ENCODE data around the gene PDXDC1.
"Not testable (repeated sequence)": the region's sequence is repeated elsewhere in the genome, so short reads cannot be mapped to it uniquely, and the experiment has no call there.

The PDXDC1 gene

DNA sequence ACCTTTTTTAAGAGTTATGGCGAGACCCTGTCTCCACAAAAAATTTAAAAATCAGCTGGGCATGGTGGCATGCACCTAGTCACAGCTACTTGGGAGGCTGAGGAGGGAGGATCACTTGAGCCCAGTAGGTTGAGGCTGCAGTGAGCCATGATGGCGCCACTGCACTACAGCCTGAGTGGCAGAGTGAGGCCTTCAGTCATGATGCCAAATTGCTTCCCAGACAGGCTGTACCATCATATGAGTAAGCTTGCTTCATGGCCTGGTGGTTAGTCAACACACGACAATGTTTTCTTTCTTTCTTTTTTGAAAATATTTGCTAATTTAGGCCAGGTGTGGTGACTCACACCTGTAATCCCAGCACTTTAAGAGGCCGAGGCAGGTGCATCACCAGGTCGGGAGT lies 68.5 kb downstream of the PDXDC1 start:
- DNase-seq: no peak

GRCh38 chr16:15044286-15044685 lies 69.5 kb downstream of the PDXDC1 start:
- no peak for DNase-seq

GRCh38 chr16:15045270-15045669 lies 70.4 kb downstream of the PDXDC1 start:
- not testable (repeated sequence) for DNase-seq

- no peak for DNase-seq
Measured at GRCh38 chr16:15046692-15047376, 72.0 kb downstream of the PDXDC1 start.

DNA sequence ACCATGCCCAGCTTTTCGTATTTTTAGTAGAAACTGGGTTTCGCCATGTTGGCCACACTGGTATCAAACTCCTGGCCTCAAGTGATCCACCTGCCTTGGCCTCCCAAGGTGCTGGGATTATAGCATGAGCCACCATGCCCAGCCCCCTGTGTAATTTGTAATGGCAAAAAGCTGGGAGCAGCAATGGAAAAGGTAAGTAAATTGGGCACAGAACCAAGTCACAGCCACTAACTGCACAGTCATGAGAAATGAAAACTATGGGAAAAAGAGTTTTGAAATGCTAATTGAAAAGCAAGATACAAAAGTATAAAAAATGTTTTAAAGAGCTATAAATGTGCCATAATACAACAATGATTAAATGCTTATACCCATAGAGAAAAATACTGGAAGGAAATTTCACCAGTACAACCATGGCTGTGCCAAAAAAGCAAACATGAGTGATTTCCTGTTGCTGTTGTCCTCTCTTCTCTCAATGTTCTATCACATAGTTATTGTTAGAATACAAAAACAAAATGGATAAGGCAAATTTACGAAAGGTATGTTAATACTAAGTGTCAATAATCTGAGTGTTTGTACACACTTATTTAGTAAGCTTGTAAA lies 74.9 kb downstream of the PDXDC1 start:
- DNase-seq: no peak

GRCh38 chr16:15050440-15050839 lies 75.6 kb downstream of the PDXDC1 start:
- not testable (repeated sequence) for DNase-seq

- DNase-seq: no peak
Measured at GRCh38 chr16:15051387-15051951, 76.6 kb downstream of the PDXDC1 start.

- DNase-seq: no peak
Measured at GRCh38 chr16:15052747-15053476, 78.1 kb downstream of the PDXDC1 start.

DNA sequence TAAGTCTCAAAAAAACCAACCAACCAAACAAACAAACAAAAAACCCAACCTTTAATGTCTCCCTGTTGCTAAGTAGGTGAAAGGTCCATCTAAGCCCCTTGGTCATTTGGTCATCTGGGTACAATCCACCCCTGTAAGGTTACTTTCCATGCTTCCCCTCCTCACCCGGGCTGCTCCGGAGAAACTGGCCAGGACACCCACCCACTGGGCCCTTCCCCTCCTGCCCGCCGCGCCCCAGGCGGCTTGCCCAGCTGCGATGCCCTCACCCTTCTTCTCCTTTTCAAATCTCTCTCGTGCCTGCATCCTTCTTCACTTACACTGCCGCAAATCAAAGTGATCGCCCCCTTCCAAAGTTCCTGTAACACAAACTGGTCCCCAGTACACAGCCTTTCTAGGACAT lies 79.1 kb downstream of the PDXDC1 start:
- no peak for DNase-seq

DNA sequence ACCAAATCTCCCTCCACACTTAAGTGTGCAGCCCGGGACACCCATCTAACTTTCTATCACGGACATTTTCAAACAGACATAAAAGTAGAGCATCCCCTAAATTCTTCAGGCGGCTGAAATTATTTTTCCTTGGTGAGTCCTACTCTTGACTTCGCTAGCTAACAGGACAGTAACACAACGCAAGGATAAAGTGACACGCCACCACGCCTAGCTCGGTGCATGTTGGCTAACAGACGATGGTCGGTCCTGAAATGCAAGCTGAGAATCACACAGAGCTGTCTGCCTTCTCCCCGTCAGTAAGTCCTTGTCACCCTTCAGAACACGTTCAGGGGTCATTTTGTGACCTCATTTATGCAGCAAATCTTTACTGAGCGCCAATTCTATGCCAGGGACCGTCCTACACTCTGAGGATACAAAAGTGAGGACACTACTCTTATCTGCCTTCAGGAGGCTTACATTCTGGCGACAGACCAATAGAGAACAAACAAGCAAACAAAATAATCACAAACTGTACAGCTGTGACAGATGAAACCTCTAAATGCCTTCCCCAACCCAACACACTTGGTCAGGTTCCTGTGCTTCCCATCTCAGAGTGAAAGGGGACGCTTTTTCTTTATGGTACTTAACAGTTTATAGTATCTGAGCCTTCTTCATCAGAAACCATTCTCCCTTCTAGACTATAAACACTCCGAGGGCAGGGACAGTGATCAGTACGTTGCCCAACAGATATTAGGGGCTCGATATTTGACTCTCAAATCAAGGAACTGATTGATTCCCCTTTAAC lies 79.7 kb downstream of the PDXDC1 start:
- DNase-seq: no peak

- peak; percentile 58 to 66 for DNase-seq
Measured at GRCh38 chr16:15055141-15056053, 80.6 kb downstream of the PDXDC1 start.

- DNase-seq: no peak
Measured at GRCh38 chr16:15057681-15058417, 83.0 kb downstream of the PDXDC1 start.

DNA sequence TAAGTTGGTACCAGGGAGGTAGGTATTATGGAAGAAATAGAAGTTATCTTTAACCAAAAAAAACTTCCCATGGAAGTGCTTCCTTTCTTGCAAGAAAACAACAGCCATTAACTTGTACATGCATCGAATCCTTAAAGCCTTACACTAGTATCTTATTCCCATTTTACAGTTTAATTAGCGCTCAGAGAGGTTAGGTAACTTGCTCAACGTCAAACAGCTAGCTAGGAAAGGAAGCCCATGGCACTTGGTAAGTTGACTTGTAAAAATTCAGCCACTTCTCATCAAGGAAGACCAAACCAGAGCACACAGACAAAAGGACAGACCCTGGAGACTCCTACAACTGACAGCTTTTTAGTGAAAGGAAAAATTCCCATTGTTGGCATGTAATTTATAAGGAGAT lies 84.5 kb downstream of the PDXDC1 start:
- DNase-seq: no peak

- not testable (repeated sequence) for DNase-seq
Measured at GRCh38 chr16:15062085-15062810, 87.4 kb downstream of the PDXDC1 start.

DNA sequence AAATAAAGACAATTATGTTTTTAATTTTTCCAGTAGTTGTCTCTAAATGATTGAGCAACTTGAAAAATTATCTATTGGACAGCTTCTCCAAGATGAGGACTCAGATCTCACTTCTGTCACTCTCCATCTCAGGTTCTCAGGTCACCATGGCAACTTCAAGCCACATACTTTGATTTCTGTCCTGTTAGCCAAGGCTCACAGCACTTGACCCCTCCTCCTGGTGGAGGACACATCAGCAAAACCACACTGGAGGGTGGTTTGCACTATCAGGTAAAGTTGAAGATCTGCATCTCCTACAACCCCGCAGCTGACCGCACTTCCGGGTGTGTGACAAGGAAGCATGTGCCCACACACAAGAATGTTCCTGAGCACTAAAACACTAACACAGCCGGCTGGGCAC lies 91.1 kb downstream of the PDXDC1 start:
- not testable (repeated sequence) for DNase-seq

DNA sequence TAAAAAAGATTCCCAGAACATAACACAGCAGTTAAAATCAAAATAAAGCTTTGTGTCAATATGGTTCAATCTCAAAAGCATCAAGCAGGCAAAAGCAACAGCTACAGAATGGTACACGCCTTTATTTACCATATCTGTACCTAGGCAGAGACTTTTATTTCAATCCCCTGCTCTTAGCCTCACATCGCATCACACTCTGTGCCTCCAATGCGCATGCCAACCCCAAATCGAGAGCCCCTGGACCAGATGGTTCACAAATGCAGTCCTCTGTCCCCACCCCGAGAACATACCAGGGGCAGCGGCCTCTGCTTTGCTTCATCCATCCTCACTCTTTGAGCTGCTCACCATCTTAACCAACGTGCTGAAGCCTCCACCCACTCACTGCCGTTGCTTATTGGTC lies 91.9 kb downstream of the PDXDC1 start:
- DNase-seq: not testable (repeated sequence)

GRCh38 chr16:15071013-15071412 lies 96.2 kb downstream of the PDXDC1 start:
- not testable (repeated sequence) for DNase-seq

GRCh38 chr16:15071916-15072769 lies 97.3 kb downstream of the PDXDC1 start:
- not testable (repeated sequence) for DNase-seq

DNA sequence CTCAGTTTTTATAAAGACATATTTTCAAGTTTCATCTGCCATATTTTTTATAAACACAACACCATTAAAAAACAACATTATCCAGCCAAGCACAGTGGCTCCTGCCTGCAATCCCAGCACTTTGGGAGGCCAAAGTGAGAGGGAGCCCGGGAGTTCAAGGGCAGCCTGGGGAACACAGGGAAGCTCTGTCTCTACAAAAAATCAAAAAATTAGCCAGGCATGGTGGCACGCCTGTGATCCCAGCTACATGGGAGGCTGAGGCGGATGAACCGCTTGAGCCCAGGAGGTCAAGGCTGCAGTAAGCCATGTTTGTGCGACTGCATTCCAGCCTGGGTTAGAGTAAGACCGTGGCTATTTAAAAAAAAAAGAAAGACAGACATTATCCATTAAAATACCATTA lies 98.3 kb downstream of the PDXDC1 start:
- DNase-seq: no peak
